SK-N-MC (cell line): ENCODE data around the gene SPRED1.
A peak's percentile ranks its signal among the peaks of the same experiment; 100 is the strongest.

ENCODE experiments used
- DNase-seq: peaks from one replicate; pipeline ENCODE4 v3.0.0-alpha.2; 2011; ENCODE audit warnings: low read depth, low spot score
- H3K27ac ChIP-seq: fragments of 200-600 bp; sonication (generic); 2 replicates; pipeline ENCODE4 v1.5.1; 2016; ENCODE audit warnings: mixed run types
- H3K36me3 ChIP-seq: fragments of 200-600 bp; sonication (generic); 2 replicates; pipeline ENCODE4 v1.6.1; 2017; ENCODE audit warnings: antibody characterized with exemption, low read length, mixed read lengths; ENCODE audit not compliant: insufficient read depth
- H3K4me3 ChIP-seq: fragments of 200-600 bp; sonication (generic); 2 replicates; pipeline ENCODE4 v1.5.1; 2016
- H3K9ac ChIP-seq: fragments of 200-600 bp; sonication (generic); 2 replicates; pipeline ENCODE4 v1.8.0; 2017; ENCODE audit warnings: mixed run types, mixed read lengths; ENCODE audit not compliant: insufficient read length
- H3K9me3 ChIP-seq: fragments of 200-600 bp; sonication (generic); 2 replicates; pipeline ENCODE4 v1.6.1; 2017; ENCODE audit warnings: low read depth, mild to moderate bottlenecking, antibody characterized with exemption, low read length, moderate library complexity, mixed read lengths
- EZH2 ChIP-seq: fragments of 200-600 bp; sonication (generic); IDR thresholded peaks from one replicate; pipeline ENCODE4 v1.6.1; 2017; ENCODE audit warnings: antibody characterized with exemption
- FOXP2 ChIP-seq: optimal IDR thresholded peaks from 2 replicates; pipeline ENCODE3; 2011; ENCODE audit warnings: mild to moderate bottlenecking, moderate library complexity; ENCODE audit not compliant: insufficient read depth; ENCODE audit errors: extremely low read length, control extremely low read depth
- POLR2AphosphoS5 ChIP-seq: IDR thresholded peaks from 2 replicates; pipeline ENCODE4 v1.6.1; 2012; ENCODE audit warnings: mild to moderate bottlenecking, low read depth, low read length, borderline replicate concordance

SPRED1 gene

DNA sequence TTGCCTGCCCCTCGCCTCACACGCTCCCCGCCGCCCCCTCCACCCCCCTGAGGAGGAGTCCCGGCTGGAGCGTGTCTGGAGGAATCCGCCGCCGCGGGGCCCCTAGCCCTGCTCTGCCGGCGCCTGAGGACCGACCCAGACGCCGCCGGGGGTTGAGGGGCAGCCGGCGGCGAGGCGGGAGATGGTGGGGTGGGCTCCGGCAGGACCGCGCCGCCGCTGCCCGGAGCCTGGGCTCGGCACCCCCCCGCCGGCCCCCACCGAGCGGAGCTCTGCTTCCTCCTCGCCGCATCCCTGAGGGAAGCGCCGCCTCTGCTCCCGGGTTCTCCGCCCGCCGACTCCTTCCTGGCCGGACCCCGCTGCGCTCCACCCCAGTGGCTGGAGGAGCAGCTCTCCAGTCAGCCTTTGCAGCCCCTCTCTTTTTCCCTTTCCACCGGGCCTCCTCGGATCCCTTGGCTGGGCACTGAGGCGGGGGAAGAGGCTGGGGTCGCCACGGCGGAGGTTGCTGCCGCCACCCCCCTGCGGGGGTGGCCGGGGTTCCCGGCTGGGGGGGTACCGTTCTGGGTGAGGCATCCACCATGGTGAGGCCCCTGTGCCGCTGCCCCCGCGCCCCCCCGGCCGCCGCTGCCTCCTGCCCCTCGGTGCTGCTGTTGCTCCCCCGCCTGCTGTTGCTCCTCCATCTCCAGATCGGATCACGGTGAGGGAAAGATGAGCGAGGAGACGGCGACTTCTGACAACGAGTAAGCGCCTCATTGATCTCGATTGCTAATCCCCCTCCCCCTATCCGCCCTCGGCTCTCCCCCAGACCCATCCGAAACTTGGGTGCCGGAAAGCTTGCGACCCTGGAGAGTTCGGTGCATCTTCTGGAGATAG lies at the start of gene SPRED1:
Gene SPRED1, plus strand, starts transcription at position 356 of the 870 bp plus-strand sequence. Its CDS starts 350 bp downstream, at position 706.
- no peak for DNase-seq
- H3K27ac ChIP-seq, result peak within 1 kb of the TSS; percentile 96
- no peaks in the 10 kb centered on the region for H3K9me3 ChIP-seq
- peak within 1 kb of the TSS; percentile 78 for H3K4me3 ChIP-seq
- TF ChIP-seq POLR2AphosphoS5 (no peak), FOXP2 (no peak), EZH2 (no peak)
- peak within 1 kb of the TSS; percentile 84 for H3K9ac ChIP-seq
- no peaks in the 10 kb centered on the region for H3K36me3 ChIP-seq

DNA sequence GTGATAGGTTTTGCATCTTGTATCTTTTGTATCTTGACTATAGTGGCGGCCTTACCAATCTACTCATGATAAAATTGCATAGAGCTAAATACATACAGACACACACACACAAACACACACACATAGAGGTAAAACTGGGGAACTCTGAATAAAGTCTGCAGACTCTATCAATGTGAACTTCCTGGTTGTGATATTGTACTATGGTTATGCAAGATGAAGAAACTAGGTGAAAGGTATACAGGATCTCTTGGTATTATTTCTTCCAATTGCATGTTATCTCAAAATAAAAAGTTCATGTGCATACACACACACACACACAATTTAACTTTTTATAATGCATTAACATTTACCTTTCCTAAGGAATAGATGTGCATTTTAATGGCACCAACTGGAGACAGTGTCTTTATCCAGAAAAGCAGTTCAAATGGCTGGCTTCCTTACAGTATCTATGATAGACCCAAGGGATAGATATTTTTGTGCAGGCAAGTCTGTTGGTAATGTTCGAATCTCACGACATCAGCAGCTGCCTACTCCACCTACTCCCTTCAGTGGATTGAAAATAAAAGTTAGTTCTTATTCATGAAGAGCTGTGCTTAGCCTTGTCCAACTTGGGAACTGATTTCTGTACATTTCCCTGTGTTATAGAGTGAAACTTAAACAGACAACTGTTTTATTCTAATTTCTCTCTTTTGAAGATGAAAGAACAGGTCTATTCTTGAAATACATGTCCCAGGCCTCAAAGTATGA lies 46.9 kb upstream of the SPRED1 start:
- H3K36me3 ChIP-seq, result no peaks in the 10 kb centered on the region
- no peak overlapping the region for H3K4me3 ChIP-seq
- no peak overlapping the region for H3K27ac ChIP-seq
- DNase-seq, result no peak
- no peaks in the 10 kb centered on the region for H3K9me3 ChIP-seq
- TF ChIP-seq FOXP2 (no peak), POLR2AphosphoS5 (no peak), EZH2 (no peak)
- H3K9ac ChIP-seq, result no peak overlapping the region

DNA sequence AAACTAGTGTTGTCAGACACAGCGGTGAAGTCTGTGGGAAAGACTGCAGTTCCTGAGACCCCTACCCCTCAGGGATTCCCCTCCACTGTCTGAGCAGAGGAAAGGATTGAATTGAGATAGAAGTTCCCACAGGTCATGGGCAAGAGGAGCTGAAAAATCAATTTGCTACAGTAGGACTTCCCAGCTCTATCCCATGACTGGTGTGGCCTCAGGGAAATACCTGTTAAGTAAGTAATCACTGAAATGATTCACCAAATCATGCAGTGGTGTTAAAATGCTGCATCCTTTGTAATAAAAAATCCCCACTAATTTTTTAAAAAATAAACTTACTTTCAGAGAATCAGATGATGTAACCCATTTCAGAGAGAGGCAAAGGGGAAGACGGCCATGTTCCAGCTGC lies 45.0 kb upstream of the SPRED1 start:
- DNase-seq, result no peak
- Histone ChIP-seq H3K4me3 (no peak overlapping the region), H3K9ac (no peak overlapping the region), H3K27ac (no peak overlapping the region), H3K36me3 (no peaks in the 10 kb centered on the region), H3K9me3 (no peaks in the 10 kb centered on the region)
- TF ChIP-seq FOXP2 (no peak), POLR2AphosphoS5 (no peak), EZH2 (no peak)

DNA sequence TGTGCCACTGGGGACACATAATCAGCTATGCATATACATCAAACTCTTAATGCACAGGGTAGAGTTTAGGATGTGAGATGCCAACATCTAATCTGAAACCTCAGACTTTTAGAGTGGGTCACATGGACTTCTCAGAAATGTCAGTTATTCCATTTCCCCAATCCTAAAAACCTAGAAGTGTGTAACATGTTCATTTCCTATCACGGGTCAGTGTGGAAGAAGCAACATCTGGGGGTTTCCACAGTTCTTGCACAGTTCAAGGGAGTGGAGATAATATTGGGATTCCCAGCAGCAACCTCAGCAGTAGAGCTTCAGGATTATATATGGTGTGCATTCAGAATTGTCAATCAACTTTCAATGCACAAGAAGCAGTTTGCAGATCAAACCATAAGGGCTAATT lies 44.4 kb upstream of the SPRED1 start:
- Histone ChIP-seq H3K4me3 (no peak overlapping the region), H3K9me3 (no peaks in the 10 kb centered on the region), H3K9ac (no peak overlapping the region), H3K27ac (no peak overlapping the region), H3K36me3 (no peaks in the 10 kb centered on the region)
- TF ChIP-seq POLR2AphosphoS5 (no peak), EZH2 (no peak), FOXP2 (no peak)
- DNase-seq, result no peak

DNA sequence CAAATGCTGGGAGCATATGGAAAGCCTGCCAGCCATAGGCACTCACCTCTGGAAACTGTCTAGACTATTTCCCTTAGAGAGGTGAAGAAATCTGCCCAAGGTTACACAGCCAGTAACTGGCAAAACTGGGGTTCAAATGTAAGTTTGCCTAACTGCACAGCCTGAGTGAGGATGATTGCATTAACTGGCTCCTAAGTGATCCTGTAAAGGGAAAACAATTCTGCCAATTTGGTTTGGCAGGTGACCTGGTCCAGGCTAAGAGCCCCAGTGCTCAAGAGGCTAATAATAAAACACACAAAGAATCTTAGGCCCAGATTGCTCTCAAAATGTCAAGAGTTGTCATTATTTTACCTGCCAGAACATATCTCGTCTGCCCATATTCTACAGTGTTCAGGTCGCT lies 43.9 kb upstream of the SPRED1 start:
- Histone ChIP-seq H3K4me3 (no peak overlapping the region), H3K27ac (no peak overlapping the region)
- no peak for DNase-seq

DNA sequence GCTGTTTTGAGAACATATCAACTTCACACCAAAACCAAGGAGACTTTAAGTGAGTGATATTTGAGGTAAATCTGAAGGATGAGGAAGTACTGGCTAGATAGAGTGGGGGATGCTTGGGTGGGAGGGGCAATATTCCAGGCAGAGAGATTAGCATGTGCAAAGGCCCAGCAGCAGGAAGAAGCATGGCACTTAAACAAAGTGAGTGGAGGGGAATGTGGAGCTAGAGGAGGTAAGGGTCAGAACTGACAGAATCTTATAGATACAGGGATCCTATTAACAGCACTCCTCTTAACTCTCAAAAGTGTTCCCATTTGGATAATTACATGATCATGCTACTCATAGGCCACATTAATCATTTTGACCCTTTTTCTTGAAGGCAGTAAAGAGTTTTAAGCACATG lies 41.4 kb upstream of the SPRED1 start:
- DNase-seq, result no peak
- TF ChIP-seq POLR2AphosphoS5 (no peak), EZH2 (no peak), FOXP2 (no peak)
- no peak overlapping the region for H3K27ac ChIP-seq
- no peaks in the 10 kb centered on the region for H3K9me3 ChIP-seq
- H3K9ac ChIP-seq, result no peak overlapping the region
- H3K36me3 ChIP-seq, result no peaks in the 10 kb centered on the region
- H3K4me3 ChIP-seq, result no peak overlapping the region

More for the DNA sequence above, 43.9 kb upstream of the SPRED1 start:
- no peaks in the 10 kb centered on the region for H3K36me3 ChIP-seq
- no peaks in the 10 kb centered on the region for H3K9me3 ChIP-seq
- no peak for TF ChIP-seq POLR2AphosphoS5
- no peak for TF ChIP-seq FOXP2
- no peak for TF ChIP-seq EZH2
- no peak overlapping the region for H3K9ac ChIP-seq

DNA sequence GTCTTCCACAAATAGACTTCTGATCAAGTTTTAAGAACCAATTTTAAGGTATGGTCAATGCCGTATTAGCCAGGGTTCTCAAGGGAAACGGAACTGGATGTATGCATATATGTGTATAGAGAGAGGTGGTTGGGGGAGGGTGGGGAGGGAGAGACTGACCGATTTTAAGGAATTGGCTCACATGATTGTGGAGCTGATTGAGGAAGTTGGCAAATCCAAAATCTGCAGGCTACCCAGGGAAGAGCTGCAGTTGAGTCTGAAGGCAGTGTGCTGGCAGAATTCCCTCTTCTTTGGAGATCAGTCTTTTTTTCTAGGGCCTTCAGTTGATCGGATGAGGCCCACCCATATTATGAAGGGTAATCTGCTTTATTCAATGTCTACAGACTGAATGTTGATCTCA lies 40.8 kb upstream of the SPRED1 start:
- TF ChIP-seq EZH2, result no peak
- no peaks in the 10 kb centered on the region for H3K36me3 ChIP-seq
- H3K9me3 ChIP-seq, result no peaks in the 10 kb centered on the region
- no peak for DNase-seq
- H3K9ac ChIP-seq, result no peak overlapping the region
- H3K4me3 ChIP-seq, result no peak overlapping the region
- no peak overlapping the region for H3K27ac ChIP-seq

DNA sequence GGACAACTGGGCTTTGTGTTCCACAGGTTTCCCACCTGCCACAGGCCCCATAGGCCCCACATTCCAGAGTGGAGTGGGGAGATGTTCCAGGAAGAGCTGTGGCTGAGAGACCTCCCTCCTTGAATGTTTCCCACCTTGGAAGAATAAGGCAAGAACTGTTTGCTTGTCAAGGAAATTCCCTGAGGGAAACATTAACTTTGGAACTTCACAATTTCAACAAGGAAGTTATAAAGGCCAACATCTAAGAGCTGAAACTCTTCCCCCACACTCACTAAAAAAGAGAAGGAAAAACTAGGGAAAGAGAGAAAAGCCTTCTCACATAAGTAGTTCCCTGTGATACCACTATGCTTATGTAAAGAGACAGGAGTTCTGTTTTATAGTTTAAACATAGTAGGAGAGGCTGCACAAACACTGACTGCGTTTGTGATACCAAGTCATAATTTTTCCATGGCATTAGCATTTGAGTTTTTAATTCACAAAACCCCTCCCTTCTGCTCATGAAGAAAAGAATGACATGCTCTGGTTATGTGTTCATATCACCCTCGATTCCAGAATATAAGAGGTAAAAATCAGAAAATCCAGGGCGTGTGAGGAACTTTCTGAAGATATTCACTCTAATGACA lies 39.8 kb upstream of the SPRED1 start:
- H3K4me3 ChIP-seq, result no peak overlapping the region
- H3K9ac ChIP-seq, result no peak overlapping the region
- DNase-seq, result no peak
- TF ChIP-seq FOXP2 (no peak), EZH2 (no peak), POLR2AphosphoS5 (no peak)
- no peak overlapping the region for H3K27ac ChIP-seq
- no peaks in the 10 kb centered on the region for H3K36me3 ChIP-seq
- no peaks in the 10 kb centered on the region for H3K9me3 ChIP-seq
